HepG2 (cell line): Measurements from ENCODE around the gene SBNO1. TPM values are rescaled to one million over a fixed set of nuclear protein-coding genes. Genes with fewer than 3 reads are reported as not detected.

Experiments
- BRD4 ChIP-seq: sonication (generic); formaldehyde crosslinking; IDR thresholded peaks from 2 replicates; pipeline ENCODE4 v1.4.0; 2020; ENCODE audit warnings: missing genetic modification reagents
- MTA1 ChIP-seq: sonication (generic); formaldehyde crosslinking; IDR thresholded peaks from 2 replicates; pipeline ENCODE4 v1.4.0; 2020; ENCODE audit warnings: missing genetic modification reagents, mild to moderate bottlenecking, borderline replicate concordance
- RFXANK ChIP-seq: IDR thresholded peaks from 2 replicates; pipeline ENCODE4 v1.6.1; 2016
- ZNF782 ChIP-seq: sonication (generic); formaldehyde crosslinking; IDR thresholded peaks from 2 replicates; pipeline ENCODE4 v1.4.0; 2020; ENCODE audit warnings: missing genetic modification reagents, mild to moderate bottlenecking, borderline replicate concordance
- ZNF891 ChIP-seq: sonication (generic); formaldehyde crosslinking; IDR thresholded peaks from 2 replicates; pipeline ENCODE4 v1.5.0; 2020; ENCODE audit warnings: mild to moderate bottlenecking, missing genetic modification reagents
- polyA plus RNA-seq, 8 experiments: library from polyadenylated mRNA; depleted of rRNA in 3 of 8; stranded (reverse) in 7 of 8; unstranded in 1 of 8; fragments of >200 nt; fragmentation: Illumina TruSeq in 4 of 8; extraction: Trizol in 4 of 8; gene quantifications; 2 replicates each; pipeline versions ENCODE4 v1.2.1 to v1.2.3, GENCODE V29; 2011 to 2016; ENCODE audit warnings: low read depth in 4 of 8, missing spikeins in 1 of 8, mixed read lengths in 1 of 8; ENCODE audit not compliant: insufficient read depth in 1 of 8
- total RNA-seq, 5 experiments: library from RNA; depleted of rRNA; stranded (reverse); fragments of >200 nt; fragmentation: Illumina TruSeq; extraction: Trizol; gene quantifications; 2 replicates each; pipeline ENCODE4 v1.2.3, GENCODE V29; 2016; ENCODE audit warnings: low read depth in 1 of 5
- TF ChIP-seq, protein P1 (sequence below): sonication (generic); formaldehyde crosslinking; IDR thresholded peaks from 2 replicates; pipeline ENCODE4 v1.4.0; 2020; ENCODE audit warnings: missing genetic modification reagents, low read depth, mild to moderate bottlenecking, borderline replicate concordance
- TF ChIP-seq, protein P2 (sequence below): sonication (generic); formaldehyde crosslinking; IDR thresholded peaks from 2 replicates; pipeline ENCODE4 v1.8.0; 2022; ENCODE audit warnings: mild to moderate bottlenecking, missing genetic modification reagents, borderline replicate concordance
- TF ChIP-seq, protein P3 (sequence below): sonication (generic); formaldehyde crosslinking; conservative IDR thresholded peaks from 2 replicates; pipeline ENCODE4 v1.8.0; 2022; ENCODE audit warnings: missing genetic modification reagents
- TF ChIP-seq, protein P4 (sequence below): sonication (generic); formaldehyde crosslinking; IDR thresholded peaks from 2 replicates; pipeline ENCODE4 v1.4.0; 2020; ENCODE audit warnings: missing genetic modification reagents, borderline replicate concordance
- TF ChIP-seq, protein P5 (sequence below): IDR thresholded peaks from 2 replicates; pipeline ENCODE4 v1.6.1; 2016; ENCODE audit warnings: low read depth, control low read depth

The SBNO1 gene
- total and polyA plus RNA-seq, 2 of the 13 experiments (the other 11 are each of a cell fraction or from before 2014, with no cell fraction given) = 10.9 to 40.2 TPM

DNA sequence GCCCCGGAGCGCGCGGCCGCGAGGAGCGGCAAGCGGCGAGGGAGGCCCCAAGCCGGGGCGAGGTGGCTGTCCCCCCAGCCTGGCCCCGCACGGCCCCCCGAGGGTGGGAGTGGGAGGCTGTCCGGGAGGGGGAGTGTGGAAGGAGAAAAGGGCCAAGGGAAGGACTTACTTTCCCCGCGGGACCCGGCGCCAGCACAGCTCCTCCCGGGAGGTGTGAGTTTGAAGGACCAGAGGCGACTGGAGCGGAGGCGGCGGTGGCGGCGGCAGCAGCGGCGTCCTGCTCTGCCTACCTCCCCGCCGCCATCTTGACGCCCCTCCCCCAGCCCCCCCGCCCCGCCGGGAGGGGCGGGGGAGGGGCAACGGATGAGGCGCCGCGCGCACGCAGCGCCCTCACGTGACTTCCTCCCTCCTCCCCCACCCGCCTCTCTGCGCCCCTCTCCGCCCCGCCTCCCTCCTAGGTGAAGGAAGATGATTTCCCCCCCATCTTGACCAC, at the start of gene SBNO1 (continued):
- TF ChIP-seq, protein P1, sequence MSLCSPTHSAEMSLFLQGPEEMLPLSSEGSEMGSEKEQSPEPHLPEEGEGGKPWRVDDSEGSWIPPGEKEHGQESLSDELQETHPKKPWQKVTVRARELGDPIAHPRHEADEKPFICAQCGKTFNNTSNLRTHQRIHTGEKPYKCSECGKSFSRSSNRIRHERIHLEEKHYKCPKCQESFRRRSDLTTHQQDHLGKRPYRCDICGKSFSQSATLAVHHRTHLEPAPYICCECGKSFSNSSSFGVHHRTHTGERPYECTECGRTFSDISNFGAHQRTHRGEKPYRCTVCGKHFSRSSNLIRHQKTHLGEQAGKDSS (CRISPR knock-in tag) = no peak
- no peak for TF ChIP-seq BRD4 (CRISPR knock-in tag)
- no peak for TF ChIP-seq MTA1 (CRISPR knock-in tag)
- TF ChIP-seq, protein P2, sequence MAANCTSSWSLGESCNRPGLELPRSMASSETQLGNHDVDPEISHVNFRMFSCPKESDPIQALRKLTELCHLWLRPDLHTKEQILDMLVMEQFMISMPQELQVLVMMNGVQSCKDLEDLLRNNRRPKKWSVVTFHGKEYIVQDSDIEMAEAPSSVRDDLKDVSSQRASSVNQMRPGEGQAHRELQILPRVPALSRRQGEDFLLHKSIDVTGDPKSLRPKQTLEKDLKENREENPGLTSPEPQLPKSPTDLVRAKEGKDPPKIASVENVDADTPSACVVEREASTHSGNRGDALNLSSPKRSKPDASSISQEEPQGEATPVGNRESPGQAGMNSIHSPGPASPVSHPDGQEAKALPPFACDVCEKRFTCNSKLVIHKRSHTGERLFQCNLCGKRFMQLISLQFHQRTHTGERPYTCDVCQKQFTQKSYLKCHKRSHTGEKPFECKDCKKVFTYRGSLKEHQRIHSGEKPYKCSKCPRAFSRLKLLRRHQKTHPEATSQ (CRISPR knock-in tag) = no peak
- no peak for TF ChIP-seq RFXANK (CRISPR knock-in tag)
- TF ChIP-seq ZNF782 = no peak
- 0 out of 2 replicates have a peak, but pooled peaks have one; percentile 24 for TF ChIP-seq ZNF891 (CRISPR knock-in tag)
- TF ChIP-seq, protein P3, sequence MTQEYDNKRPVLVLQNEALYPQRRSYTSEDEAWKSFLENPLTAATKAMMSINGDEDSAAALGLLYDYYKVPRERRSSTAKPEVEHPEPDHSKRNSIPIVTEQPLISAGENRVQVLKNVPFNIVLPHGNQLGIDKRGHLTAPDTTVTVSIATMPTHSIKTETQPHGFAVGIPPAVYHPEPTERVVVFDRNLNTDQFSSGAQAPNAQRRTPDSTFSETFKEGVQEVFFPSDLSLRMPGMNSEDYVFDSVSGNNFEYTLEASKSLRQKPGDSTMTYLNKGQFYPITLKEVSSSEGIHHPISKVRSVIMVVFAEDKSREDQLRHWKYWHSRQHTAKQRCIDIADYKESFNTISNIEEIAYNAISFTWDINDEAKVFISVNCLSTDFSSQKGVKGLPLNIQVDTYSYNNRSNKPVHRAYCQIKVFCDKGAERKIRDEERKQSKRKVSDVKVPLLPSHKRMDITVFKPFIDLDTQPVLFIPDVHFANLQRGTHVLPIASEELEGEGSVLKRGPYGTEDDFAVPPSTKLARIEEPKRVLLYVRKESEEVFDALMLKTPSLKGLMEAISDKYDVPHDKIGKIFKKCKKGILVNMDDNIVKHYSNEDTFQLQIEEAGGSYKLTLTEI (CRISPR knock-in tag) = no peak
- TF ChIP-seq, protein P4, sequence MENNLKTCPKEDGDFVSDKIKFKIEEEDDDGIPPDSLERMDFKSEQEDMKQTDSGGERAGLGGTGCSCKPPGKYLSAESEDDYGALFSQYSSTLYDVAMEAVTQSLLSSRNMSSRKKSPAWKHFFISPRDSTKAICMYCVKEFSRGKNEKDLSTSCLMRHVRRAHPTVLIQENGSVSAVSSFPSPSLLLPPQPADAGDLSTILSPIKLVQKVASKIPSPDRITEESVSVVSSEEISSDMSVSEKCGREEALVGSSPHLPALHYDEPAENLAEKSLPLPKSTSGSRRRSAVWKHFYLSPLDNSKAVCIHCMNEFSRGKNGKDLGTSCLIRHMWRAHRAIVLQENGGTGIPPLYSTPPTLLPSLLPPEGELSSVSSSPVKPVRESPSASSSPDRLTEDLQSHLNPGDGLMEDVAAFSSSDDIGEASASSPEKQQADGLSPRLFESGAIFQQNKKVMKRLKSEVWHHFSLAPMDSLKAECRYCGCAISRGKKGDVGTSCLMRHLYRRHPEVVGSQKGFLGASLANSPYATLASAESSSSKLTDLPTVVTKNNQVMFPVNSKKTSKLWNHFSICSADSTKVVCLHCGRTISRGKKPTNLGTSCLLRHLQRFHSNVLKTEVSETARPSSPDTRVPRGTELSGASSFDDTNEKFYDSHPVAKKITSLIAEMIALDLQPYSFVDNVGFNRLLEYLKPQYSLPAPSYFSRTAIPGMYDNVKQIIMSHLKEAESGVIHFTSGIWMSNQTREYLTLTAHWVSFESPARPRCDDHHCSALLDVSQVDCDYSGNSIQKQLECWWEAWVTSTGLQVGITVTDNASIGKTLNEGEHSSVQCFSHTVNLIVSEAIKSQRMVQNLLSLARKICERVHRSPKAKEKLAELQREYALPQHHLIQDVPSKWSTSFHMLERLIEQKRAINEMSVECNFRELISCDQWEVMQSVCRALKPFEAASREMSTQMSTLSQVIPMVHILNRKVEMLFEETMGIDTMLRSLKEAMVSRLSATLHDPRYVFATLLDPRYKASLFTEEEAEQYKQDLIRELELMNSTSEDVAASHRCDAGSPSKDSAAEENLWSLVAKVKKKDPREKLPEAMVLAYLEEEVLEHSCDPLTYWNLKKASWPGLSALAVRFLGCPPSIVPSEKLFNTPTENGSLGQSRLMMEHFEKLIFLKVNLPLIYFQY (CRISPR knock-in tag) = no peak
- TF ChIP-seq, protein P5, sequence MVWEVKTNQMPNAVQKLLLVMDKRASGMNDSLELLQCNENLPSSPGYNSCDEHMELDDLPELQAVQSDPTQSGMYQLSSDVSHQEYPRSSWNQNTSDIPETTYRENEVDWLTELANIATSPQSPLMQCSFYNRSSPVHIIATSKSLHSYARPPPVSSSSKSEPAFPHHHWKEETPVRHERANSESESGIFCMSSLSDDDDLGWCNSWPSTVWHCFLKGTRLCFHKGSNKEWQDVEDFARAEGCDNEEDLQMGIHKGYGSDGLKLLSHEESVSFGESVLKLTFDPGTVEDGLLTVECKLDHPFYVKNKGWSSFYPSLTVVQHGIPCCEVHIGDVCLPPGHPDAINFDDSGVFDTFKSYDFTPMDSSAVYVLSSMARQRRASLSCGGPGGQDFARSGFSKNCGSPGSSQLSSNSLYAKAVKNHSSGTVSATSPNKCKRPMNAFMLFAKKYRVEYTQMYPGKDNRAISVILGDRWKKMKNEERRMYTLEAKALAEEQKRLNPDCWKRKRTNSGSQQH (CRISPR knock-in tag) = no peak; the same call in 1 of the 2 replicates
- TF ChIP-seq, all 625 proteins: peak for 35
